ENCODE data around the gene GRIA1.
"Not testable (repeated sequence)": the region's sequence is repeated elsewhere in the genome, so short reads cannot be mapped to it uniquely, and the experiment has no call there.

GRIA1 gene

GRCh38 chr5:153718713-153719112 lies 228.2 kb downstream of the GRIA1 start:
- H3K36me3 ChIP-seq, result no peaks in the 10 kb centered on the region
- no peak overlapping the region for H3K4me3 ChIP-seq
- no peak overlapping the region for H3K9ac ChIP-seq
- H3K27ac ChIP-seq, result no peak overlapping the region
- no peaks in the 10 kb centered on the region for H4K20me1 ChIP-seq
- H3K4me1 ChIP-seq, result peaks cover 0 to 9% (median 0%) of the 10 kb centered on the region in 10 experiments; a peak in 2 of 20 replicates
- peaks cover 0 to 5% (median 0%) of the 10 kb centered on the region in 11 experiments; a peak in 1 of 22 replicates for H3K9me3 ChIP-seq (replicated peaks in 1 of 11)
- H3K4me2 ChIP-seq, result no peak overlapping the region
- TF ChIP-seq Cebpa-rat (IDR thresholded peaks at IDR 0.05), result no peak
- no peaks in the 10 kb centered on the region for H3K27me3 ChIP-seq

- Histone ChIP-seq H4K20me1 (no peaks in the 10 kb centered on the region), H3K36me3 (no peaks in the 10 kb centered on the region), H3K27ac (no peak overlapping the region), H3K4me2 (no peak overlapping the region), H3K27me3 (no peaks in the 10 kb centered on the region), H3K4me3 (no peak overlapping the region), H3K9ac (no peak overlapping the region), H3K4me1 (peaks cover 0 to 9% (median 0%) of the 10 kb centered on the region in 10 experiments; a peak in 2 of 20 replicates), H3K9me3 (replicated peaks in 1 of 11) (peaks cover 0 to 5% (median 0%) of the 10 kb centered on the region in 11 experiments; a peak in 1 of 22 replicates)
- TF ChIP-seq Cebpa-rat (IDR thresholded peaks at IDR 0.05), result no peak
Measured at GRCh38 chr5:153719324-153719723, 228.9 kb downstream of the GRIA1 start.

GRCh38 chr5:153723022-153723610 lies 232.6 kb downstream of the GRIA1 start:
- H3K4me2 ChIP-seq; H3K27ac ChIP-seq; H3K27me3 ChIP-seq; H3K4me1 ChIP-seq; H3K36me3 ChIP-seq; H3K9me3 ChIP-seq (replicated peaks in 1 of 11); H3K9ac ChIP-seq; H3K4me3 ChIP-seq; H4K20me1 ChIP-seq: not testable (repeated sequence)

- H3K4me1 ChIP-seq, result peaks cover 15 to 24% (median 21%) of the 10 kb centered on the region in 10 experiments
- H3K36me3 ChIP-seq, result no peaks in the 10 kb centered on the region
- H4K20me1 ChIP-seq, result no peaks in the 10 kb centered on the region
- no peak overlapping the region for H3K27ac ChIP-seq
- no peaks in the 10 kb centered on the region for H3K27me3 ChIP-seq
- no peak overlapping the region for H3K4me3 ChIP-seq
- H3K9ac ChIP-seq, result no peak overlapping the region
- no peak for TF ChIP-seq Cebpa-rat (IDR thresholded peaks at IDR 0.05)
- no peak overlapping the region for H3K4me2 ChIP-seq
- no peaks in the 10 kb centered on the region for H3K9me3 ChIP-seq (replicated peaks in 1 of 11)
Measured at GRCh38 chr5:153742060-153742459, 251.6 kb downstream of the GRIA1 start.

GRCh38 chr5:153744751-153745150 lies 254.3 kb downstream of the GRIA1 start:
- no peaks in the 10 kb centered on the region for H3K27me3 ChIP-seq
- peaks cover 18 to 30% (median 25%) of the 10 kb centered on the region in 10 experiments for H3K4me1 ChIP-seq
- H3K9me3 ChIP-seq (replicated peaks in 1 of 11), result no peaks in the 10 kb centered on the region
- H3K9ac ChIP-seq, result no peak overlapping the region
- no peak for TF ChIP-seq Cebpa-rat (IDR thresholded peaks at IDR 0.05)
- no peak overlapping the region for H3K4me3 ChIP-seq
- H3K36me3 ChIP-seq, result no peaks in the 10 kb centered on the region
- no peak overlapping the region for H3K27ac ChIP-seq
- H3K4me2 ChIP-seq, result no peak overlapping the region
- H4K20me1 ChIP-seq, result no peaks in the 10 kb centered on the region

- Histone ChIP-seq H4K20me1 (no peaks in the 10 kb centered on the region), H3K4me2 (peak overlapping the region; percentile 53 to 77 (median 70)), H3K9me3 (replicated peaks in 1 of 11) (no peaks in the 10 kb centered on the region), H3K9ac (no peak overlapping the region), H3K4me1 (peaks cover 18 to 30% (median 25%) of the 10 kb centered on the region in 10 experiments), H3K4me3 (no peak overlapping the region), H3K36me3 (no peaks in the 10 kb centered on the region), H3K27me3 (no peaks in the 10 kb centered on the region), H3K27ac (peak overlapping the region in 4 of 11 experiments; percentile 15 to 50 (median 24); a peak in 1 of 22 replicates)
- TF ChIP-seq Cebpa-rat (IDR thresholded peaks at IDR 0.05), result no peak
Measured at GRCh38 chr5:153745778-153746395, 255.4 kb downstream of the GRIA1 start.

GRCh38 chr5:153746440-153746839 lies 256.0 kb downstream of the GRIA1 start:
- no peaks in the 10 kb centered on the region for H3K27me3 ChIP-seq
- no peak for TF ChIP-seq Cebpa-rat (IDR thresholded peaks at IDR 0.05)
- no peaks in the 10 kb centered on the region for H3K9me3 ChIP-seq (replicated peaks in 1 of 11)
- H3K36me3 ChIP-seq, result no peaks in the 10 kb centered on the region
- no peak overlapping the region for H3K9ac ChIP-seq
- peaks cover 18 to 30% (median 25%) of the 10 kb centered on the region in 10 experiments for H3K4me1 ChIP-seq
- H3K4me3 ChIP-seq, result no peak overlapping the region
- peak overlapping the region in 6 of 11 experiments; percentile 15 to 50 (median 26); a peak in 9 of 22 replicates for H3K27ac ChIP-seq
- H4K20me1 ChIP-seq, result no peaks in the 10 kb centered on the region
- H3K4me2 ChIP-seq, result peak overlapping the region; percentile 53 to 77 (median 70)

- no peaks in the 10 kb centered on the region for H4K20me1 ChIP-seq
- TF ChIP-seq Cebpa-rat (IDR thresholded peaks at IDR 0.05), result no peak
- no peaks in the 10 kb centered on the region for H3K36me3 ChIP-seq
- no peaks in the 10 kb centered on the region for H3K9me3 ChIP-seq (replicated peaks in 1 of 11)
- no peak overlapping the region for H3K4me3 ChIP-seq
- no peak overlapping the region for H3K27ac ChIP-seq
- H3K4me1 ChIP-seq, result peaks cover 18 to 30% (median 25%) of the 10 kb centered on the region in 10 experiments
- H3K27me3 ChIP-seq, result no peaks in the 10 kb centered on the region
- H3K9ac ChIP-seq, result no peak overlapping the region
- no peak overlapping the region for H3K4me2 ChIP-seq
Measured at GRCh38 chr5:153748823-153749222, 258.4 kb downstream of the GRIA1 start.

- H3K9ac ChIP-seq, result no peak overlapping the region
- H3K9me3 ChIP-seq (replicated peaks in 1 of 11), result no peaks in the 10 kb centered on the region
- no peak overlapping the region for H3K27ac ChIP-seq
- no peaks in the 10 kb centered on the region for H3K36me3 ChIP-seq
- H4K20me1 ChIP-seq, result no peaks in the 10 kb centered on the region
- no peak overlapping the region for H3K4me2 ChIP-seq
- H3K4me1 ChIP-seq, result peaks cover 18 to 28% (median 24%) of the 10 kb centered on the region in 10 experiments
- H3K27me3 ChIP-seq, result no peaks in the 10 kb centered on the region
- no peak overlapping the region for H3K4me3 ChIP-seq
- no peak for TF ChIP-seq Cebpa-rat (IDR thresholded peaks at IDR 0.05)
Measured at GRCh38 chr5:153749960-153750359, 259.5 kb downstream of the GRIA1 start.

GRCh38 chr5:153751251-153751650 lies 260.8 kb downstream of the GRIA1 start:
- H3K4me3 ChIP-seq, result no peak overlapping the region
- TF ChIP-seq Cebpa-rat (IDR thresholded peaks at IDR 0.05), result no peak
- H3K4me1 ChIP-seq, result peaks cover 10 to 15% (median 14%) of the 10 kb centered on the region in 10 experiments
- H3K27ac ChIP-seq, result no peak overlapping the region
- no peak overlapping the region for H3K9ac ChIP-seq
- no peaks in the 10 kb centered on the region for H4K20me1 ChIP-seq
- H3K36me3 ChIP-seq, result no peaks in the 10 kb centered on the region
- H3K27me3 ChIP-seq, result no peaks in the 10 kb centered on the region
- peaks cover 0 to 3% (median 0%) of the 10 kb centered on the region in 11 experiments; a peak in 2 of 22 replicates for H3K9me3 ChIP-seq (replicated peaks in 1 of 11)
- no peak overlapping the region for H3K4me2 ChIP-seq

Measured in BLaER1 treated with 17β-estradiol and CSF1 and Interleukin-3, amounts not matched to agents 10 nM and 100 nM (cell line).